Endothelial cell of umbilical vein (primary cell): ENCODE measurements around the gene SCLY. TPM values are rescaled to one million over a fixed set of nuclear protein-coding genes. Genes with fewer than 3 reads are reported as not detected.

ENCODE experiments used
- BruUV-seq: library from RNA; stranded (reverse); fragments of 400-500 nt; replicated peaks from 2 replicates; lab custom pipeline; 2021; lab: Mats Ljungman, UMichigan
- CTCF ChIA-PET: fragments of 300-600, 350-600 bp; sonication (Branson Sonifier 250); formaldehyde crosslinking; loops from one replicate; lab custom pipeline; 2021; ENCODE audit warnings: antibody characterized with exemption, inconsistent platforms; lab: Charles Lee
- POLR2A ChIA-PET: fragments of 300-600, 350-600 bp; sonication (Branson Sonifier 250); formaldehyde crosslinking; loops from one replicate; lab custom pipeline; 2021; ENCODE audit warnings: antibody characterized with exemption, inconsistent platforms; lab: Charles Lee
- DNase-seq: peaks from one replicate; pipeline ENCODE4 v3.0.0-alpha.2; 2011; ENCODE audit warnings: low read depth, low spot score
- FAIRE-seq: peaks from 2 replicates; lab custom pipeline; 2011; peaks lifted over from hg19 to GRCh38; lab: Jason Lieb, UNC
- H2AFZ ChIP-seq: 2 replicates; pipeline ENCODE4 v1.6.0; 2012; ENCODE audit warnings: low read depth, low read length, control low read depth, inconsistent platforms
- H3K27ac ChIP-seq: 2 replicates; pipeline ENCODE4 v1.5.1; 2011; ENCODE audit warnings: low read depth, mild to moderate bottlenecking, control low read depth, low read length, moderate library complexity; ENCODE audit not compliant: insufficient read depth
- H3K27me3 ChIP-seq, 2 experiments: 2 replicates each; pipeline versions ENCODE4 v1.6.0 to v1.6.1; 2011; ENCODE audit warnings: low read length in 2 of 2, mixed read lengths in 1 of 2; ENCODE audit not compliant: control insufficient read depth in 2 of 2, insufficient read depth in 2 of 2
- H3K36me3 ChIP-seq, 2 experiments: 2 replicates in 1 of 2; 3 replicates in 1 of 2; pipeline ENCODE4 v1.5.1; 2011; ENCODE audit warnings: low read length in 2 of 2, mild to moderate bottlenecking in 1 of 2, moderate library complexity in 1 of 2; ENCODE audit not compliant: control insufficient read depth in 2 of 2, insufficient read depth in 2 of 2; ENCODE audit errors: extremely low read depth in 1 of 2
- H3K4me1 ChIP-seq: 3 replicates; pipeline ENCODE4 v1.5.1; 2011; ENCODE audit warnings: mild to moderate bottlenecking, low read length; ENCODE audit not compliant: control insufficient read depth, insufficient read depth; ENCODE audit errors: extremely low read depth
- H3K4me2 ChIP-seq: 2 replicates; pipeline ENCODE4 v1.6.1; 2011; ENCODE audit warnings: low read length, control low read depth, mixed read lengths; ENCODE audit not compliant: insufficient read depth
- H3K4me3 ChIP-seq, 3 experiments: fragments of 200-600 bp in 1 of 3; sonication (generic), shearing (Covaris generic) in 1 of 3; replicated peaks in 1 of 3; 2 replicates each; pipeline ENCODE4 v1.5.1; 2011 to 2016; ENCODE audit warnings: control low read depth in 3 of 3, low read length in 3 of 3, mild to moderate bottlenecking in 2 of 3, inconsistent platforms in 1 of 3, low read depth in 1 of 3, moderate library complexity in 1 of 3; ENCODE audit not compliant: insufficient read depth in 1 of 3
- H3K79me2 ChIP-seq: 2 replicates; pipeline ENCODE4 v1.6.0; 2012; ENCODE audit warnings: low read length, inconsistent platforms; ENCODE audit not compliant: control insufficient read depth, insufficient read depth
- H3K9ac ChIP-seq: replicated peaks from 2 replicates; pipeline ENCODE3; 2011; ENCODE audit warnings: low read length, control low read depth; ENCODE audit not compliant: insufficient read depth; ENCODE audit errors: extremely low read depth
- H3K9me1 ChIP-seq: replicated peaks from 3 replicates; pipeline ENCODE4 v1.6.0; 2011; ENCODE audit warnings: mild to moderate bottlenecking, low read length; ENCODE audit not compliant: control insufficient read depth, insufficient read depth; ENCODE audit errors: extremely low read depth
- H3K9me3 ChIP-seq: replicated peaks from 2 replicates; pipeline ENCODE4 v1.5.1; 2012; ENCODE audit warnings: low read length, inconsistent platforms; ENCODE audit not compliant: control insufficient read depth, insufficient read depth
- H4K20me1 ChIP-seq: replicated peaks from 2 replicates; pipeline ENCODE3; 2011; ENCODE audit warnings: mild to moderate bottlenecking, low read length; ENCODE audit not compliant: control insufficient read depth, insufficient read depth; ENCODE audit errors: extremely low read depth
- CTCF ChIP-seq, 2 donors: IDR thresholded peaks; 1 replicate in 1 of 2; 2 replicates in 1 of 2; pipeline ENCODE4 v1.5.1; 2011; ENCODE audit warnings: low read length in 2 of 2, mild to moderate bottlenecking in 2 of 2, moderate library complexity in 2 of 2, control low read depth in 1 of 2, inconsistent platforms in 1 of 2, low read depth in 1 of 2; ENCODE audit not compliant: insufficient read depth in 1 of 2; ENCODE audit errors: extremely low read depth in 1 of 2
- EZH2 ChIP-seq: IDR thresholded peaks from 2 replicates; pipeline ENCODE4 v1.6.1; 2012; ENCODE audit warnings: borderline replicate concordance, low read depth, mild to moderate bottlenecking, moderate library complexity, low read length, inconsistent platforms; ENCODE audit not compliant: severe bottlenecking
- FOS ChIP-seq: IDR thresholded peaks from 2 replicates; pipeline ENCODE4 v1.6.1; 2011; ENCODE audit warnings: mild to moderate bottlenecking, low read length, moderate library complexity, borderline replicate concordance; ENCODE audit not compliant: insufficient read depth
- GATA2 ChIP-seq: IDR thresholded peaks from 2 replicates; pipeline ENCODE4 v1.7.0; 2011; ENCODE audit warnings: low read depth, mild to moderate bottlenecking, moderate library complexity, mixed read lengths, low read length; ENCODE audit not compliant: insufficient read length, insufficient read depth
- JUN ChIP-seq: IDR thresholded peaks from 2 replicates; pipeline ENCODE4 v1.6.1; 2011; ENCODE audit warnings: borderline replicate concordance, low read depth; ENCODE audit not compliant: insufficient read length, insufficient read depth
- MAX ChIP-seq: IDR thresholded peaks from 2 replicates; pipeline ENCODE4 v1.6.1; 2011; ENCODE audit not compliant: insufficient read depth, insufficient read length
- MYC ChIP-seq: IDR thresholded peaks from one replicate; pipeline ENCODE4 v1.6.1; 2011; ENCODE audit warnings: mild to moderate bottlenecking, low read depth, low read length
- POLR2A ChIP-seq: IDR thresholded peaks from 2 replicates; pipeline ENCODE4 v1.6.1; 2012; ENCODE audit warnings: low read depth, mild to moderate bottlenecking, control low read depth, low read length
- POLR2AphosphoS5 ChIP-seq: IDR thresholded peaks from 2 replicates; pipeline ENCODE4 v1.6.1; 2012; ENCODE audit warnings: low read depth, mild to moderate bottlenecking, control low read depth, low read length, moderate library complexity; ENCODE audit not compliant: insufficient read depth
- dilution Hi-C: fragments of 300-500 bp; cut with MboI; formaldehyde crosslinking; loops from one replicate; pipeline ENCODE4 v1.15.0; 2019; ENCODE audit warnings: low sequenced_read_pairs; ENCODE audit not compliant: extremely low pct_ligation_motif_present
- intact Hi-C: fragments of 100-400 bp; cut with micrococcal nuclease; formaldehyde crosslinking; loops from one replicate; pipeline ENCODE4 v1.10.0; 2022
- polyA plus RNA-seq, 4 experiments: library from polyadenylated mRNA; depleted of rRNA in 3 of 4; stranded (reverse) in 3 of 4; unstranded in 1 of 4; fragments of >200 nt; gene quantifications; 2 replicates each; pipeline versions ENCODE4 v1.2.1 to v1.2.3, GENCODE V29; 2011 to 2012; ENCODE audit warnings: missing spikeins in 1 of 4
- total RNA-seq: library from RNA; stranded (reverse); gene quantifications from 2 replicates; pipeline ENCODE4 v1.2.3, GENCODE V29; 2021

SCLY gene
- total and polyA plus RNA-seq, 2 donors (not counting 3 experiments of a cell fraction or from before 2014, with no cell fraction given), result 22.6 to 32.7 TPM

- Histone ChIP-seq H3K9me3 (no peaks in the 10 kb centered on the region), H3K9ac (no peak overlapping the region), H3K9me1 (no peaks in the 10 kb centered on the region), H3K27me3 (no peaks in the 10 kb centered on the region), H3K4me3 (no peak overlapping the region), H3K4me1 (no peaks in the 10 kb centered on the region), H3K4me2 (no peak overlapping the region), H3K79me2 (no peaks in the 10 kb centered on the region), H3K27ac (no peak overlapping the region), H4K20me1 (no peaks in the 10 kb centered on the region), H3K36me3 (peaks cover 2% of the 10 kb centered on the region in 2 experiments), H2AFZ (no peak overlapping the region)
- no TSS peak for BruUV-seq
- ChIA-PET POLR2A (no interaction called here), CTCF (interaction anchor here (0.8 kb wide), 1 partner anchor 97 kb away, joined by 3 read pairs; no protein-coding TSS in a partner anchor)
- dilution Hi-C loops, result no loop called here
- no peak for FAIRE-seq
- intact Hi-C loops, result no loop called here
- TF ChIP-seq GATA2, result no peak
- no peak for TF ChIP-seq CTCF (IDR thresholded peaks at IDR 0.05; ENCODE audit: extremely low read depth in 1 of 2, insufficient read depth in 1 of 2, low read depth in 1 of 2, low read length in 2 of 2)
- TF ChIP-seq EZH2, result no peak
- no peak for TF ChIP-seq MAX
- no peak for TF ChIP-seq POLR2AphosphoS5
- TF ChIP-seq FOS, result no peak
- TF ChIP-seq MYC, result no peak
- TF ChIP-seq JUN, result no peak
- no peak for TF ChIP-seq POLR2A
- DNase-seq, result no peak
Measured at GRCh38 chr2:238019962-238020361, 40.8 kb upstream of the SCLY start.
